IPS-15b (cell line): ENCODE data around the gene CDH16.
A peak's percentile ranks its signal among the peaks of the same experiment; 100 is the strongest.
"Not testable (repeated sequence)": the region's sequence is repeated elsewhere in the genome, so short reads cannot be mapped to it uniquely, and the experiment has no call there.

ENCODE experiments used
- H3K27me3 ChIP-seq: one replicate; pipeline ENCODE4 v1.6.1; 2013; ENCODE audit warnings: low read length; ENCODE audit not compliant: control insufficient read depth, insufficient read depth
- H3K36me3 ChIP-seq: one replicate; pipeline ENCODE4 v1.6.1; 2013; ENCODE audit warnings: low read length; ENCODE audit not compliant: control insufficient read depth, insufficient read depth
- H3K4me1 ChIP-seq: one replicate; pipeline ENCODE4 v1.6.1; 2013; ENCODE audit warnings: mild to moderate bottlenecking, low read length; ENCODE audit not compliant: control insufficient read depth, insufficient read depth
- H3K4me3 ChIP-seq: one replicate; pipeline ENCODE4 v1.5.1; 2013; ENCODE audit warnings: low read depth, low read length
- H3K9ac ChIP-seq: one replicate; pipeline ENCODE4 v1.6.1; 2013; ENCODE audit warnings: low read depth, mild to moderate bottlenecking, low read length
- H3K9me3 ChIP-seq: one replicate; pipeline ENCODE4 v1.6.1; 2013; ENCODE audit warnings: mild to moderate bottlenecking, low read length; ENCODE audit not compliant: control insufficient read depth, insufficient read depth

The CDH16 gene

GRCh38 chr16:66944971-66945370 lies 26.3 kb upstream of the CDH16 start:
- H3K36me3 ChIP-seq: peaks cover 20% of the 10 kb centered on the region
- H3K9me3 ChIP-seq, H3K4me1 ChIP-seq, H3K9ac ChIP-seq, H3K4me3 ChIP-seq: not testable (repeated sequence)
- H3K27me3 ChIP-seq: peaks cover 28% of the 10 kb centered on the region

- Histone ChIP-seq H3K4me1 (no peaks in the 10 kb centered on the region), H3K9ac (no peak overlapping the region), H3K36me3 (peaks cover 20% of the 10 kb centered on the region), H3K27me3 (peaks cover 18% of the 10 kb centered on the region), H3K9me3 (no peaks in the 10 kb centered on the region), H3K4me3 (no peak overlapping the region)
Measured at GRCh38 chr16:66944054-66944441, 25.4 kb upstream of the CDH16 start.

- no peaks in the 10 kb centered on the region for H3K4me1 ChIP-seq
- no peak overlapping the region for H3K9ac ChIP-seq
- H3K27me3 ChIP-seq: peaks cover 13% of the 10 kb centered on the region
- H3K9me3 ChIP-seq: no peaks in the 10 kb centered on the region
- peaks cover 20% of the 10 kb centered on the region for H3K36me3 ChIP-seq
- no peak overlapping the region for H3K4me3 ChIP-seq
Measured at GRCh38 chr16:66943426-66944053, 24.9 kb upstream of the CDH16 start.

GRCh38 chr16:66942981-66943380 lies 24.3 kb upstream of the CDH16 start:
- Histone ChIP-seq H3K4me3 (no peak overlapping the region), H3K4me1 (no peaks in the 10 kb centered on the region), H3K9ac (no peak overlapping the region), H3K9me3 (no peaks in the 10 kb centered on the region), H3K27me3 (peaks cover 8% of the 10 kb centered on the region), H3K36me3 (peaks cover 20% of the 10 kb centered on the region)

GRCh38 chr16:66940236-66940635 lies 21.6 kb upstream of the CDH16 start:
- Histone ChIP-seq H3K36me3 (peaks cover 23% of the 10 kb centered on the region), H3K27me3 (peaks cover 3% of the 10 kb centered on the region), H3K4me1 (no peaks in the 10 kb centered on the region), H3K9ac (no peak overlapping the region), H3K4me3 (no peak overlapping the region), H3K9me3 (no peaks in the 10 kb centered on the region)

GRCh38 chr16:66939366-66939765 lies 20.7 kb upstream of the CDH16 start:
- peaks cover 6% of the 10 kb centered on the region for H3K27me3 ChIP-seq
- no peak overlapping the region for H3K9ac ChIP-seq
- H3K4me1 ChIP-seq: no peaks in the 10 kb centered on the region
- H3K36me3 ChIP-seq: peaks cover 26% of the 10 kb centered on the region
- no peak overlapping the region for H3K4me3 ChIP-seq
- H3K9me3 ChIP-seq: no peaks in the 10 kb centered on the region

- Histone ChIP-seq H3K9me3 (no peaks in the 10 kb centered on the region), H3K27me3 (peaks cover 13% of the 10 kb centered on the region), H3K4me1 (no peaks in the 10 kb centered on the region), H3K4me3 (no peak overlapping the region), H3K36me3 (peaks cover 26% of the 10 kb centered on the region), H3K9ac (no peak overlapping the region)
Measured at GRCh38 chr16:66937725-66938337, 19.1 kb upstream of the CDH16 start.

- Histone ChIP-seq H3K9ac (no peak overlapping the region), H3K36me3 (peaks cover 24% of the 10 kb centered on the region), H3K4me1 (no peaks in the 10 kb centered on the region), H3K9me3 (no peaks in the 10 kb centered on the region), H3K4me3 (no peak overlapping the region), H3K27me3 (peaks cover 13% of the 10 kb centered on the region)
Measured at GRCh38 chr16:66936889-66937554, 18.3 kb upstream of the CDH16 start.

- Histone ChIP-seq H3K9me3 (no peaks in the 10 kb centered on the region), H3K27me3 (peaks cover 13% of the 10 kb centered on the region), H3K9ac (no peak overlapping the region), H3K36me3 (peaks cover 19% of the 10 kb centered on the region), H3K4me1 (no peaks in the 10 kb centered on the region), H3K4me3 (no peak overlapping the region)
Measured at GRCh38 chr16:66936462-66936861, 17.8 kb upstream of the CDH16 start.

GRCh38 chr16:66935314-66936011 lies 16.8 kb upstream of the CDH16 start, which contains the start of gene CES2:
Gene CES2, plus strand, starts transcription at chr16:66935516. Its CDS starts 120 bp downstream, at chr16:66935636.
- H3K4me3 ChIP-seq: peak within 1 kb of the TSS; percentile 96
- no peaks in the 10 kb centered on the region for H3K9me3 ChIP-seq
- H3K27me3 ChIP-seq: peaks cover 13% of the 10 kb centered on the region
- peak within 1 kb of the TSS; percentile 87 for H3K9ac ChIP-seq
- peaks cover 9% of the 10 kb centered on the region for H3K36me3 ChIP-seq
- no peaks in the 10 kb centered on the region for H3K4me1 ChIP-seq

- Histone ChIP-seq H3K27me3 (peaks cover 13% of the 10 kb centered on the region), H3K4me3 (peak overlapping the region; percentile 96), H3K9ac (peak overlapping the region; percentile 87)
- H3K36me3 ChIP-seq, H3K9me3 ChIP-seq, H3K4me1 ChIP-seq: not testable (repeated sequence)
Measured at GRCh38 chr16:66934839-66935313, 16.2 kb upstream of the CDH16 start.
